ENCODE results near the gene EIF2B2.
"Not testable (repeated sequence)": the region's sequence is repeated elsewhere in the genome, so short reads cannot be mapped to it uniquely, and the experiment has no call there.

Gene EIF2B2

GRCh38 chr14:74988993-74989392, 13.7 kb upstream of the EIF2B2 start:
- Histone ChIP-seq H3K36me3 (replicated peaks) (no peaks in the 10 kb centered on the region), H3K4me3 (no peak overlapping the region), H3K9me3 (no peaks in the 10 kb centered on the region; the same call in 1 of the 2 replicates), H3K4me1 (no peaks in the 10 kb centered on the region), H3K27me3 (ENCODE audit: low read depth) (no peaks in the 10 kb centered on the region; the same call in 1 of the 2 replicates)
- DNase-seq (ENCODE audit: low spot score in 2 of 2): no peak
- in situ Hi-C loops (cut with MboI; ENCODE audit: low sequenced_read_pairs): no loop called here

- in situ Hi-C loops (cut with MboI; ENCODE audit: low sequenced_read_pairs); H3K4me1 ChIP-seq; DNase-seq (ENCODE audit: low spot score in 2 of 2); H3K27me3 ChIP-seq (ENCODE audit: low read depth); H3K4me3 ChIP-seq; H3K9me3 ChIP-seq; H3K36me3 ChIP-seq (replicated peaks): not testable (repeated sequence)
These were observed 8.5 kb upstream of the EIF2B2 start for GRCh38 chr14:74994182-74994581.

- DNase-seq (ENCODE audit: low spot score in 2 of 2); H3K27me3 ChIP-seq (ENCODE audit: low read depth); in situ Hi-C loops (cut with MboI; ENCODE audit: low sequenced_read_pairs); H3K4me1 ChIP-seq; H3K4me3 ChIP-seq; H3K9me3 ChIP-seq; H3K36me3 ChIP-seq (replicated peaks): not testable (repeated sequence)
These were observed 6.9 kb upstream of the EIF2B2 start for GRCh38 chr14:74995781-74996180.

- H3K36me3 ChIP-seq (replicated peaks): peaks cover 16% of the 10 kb centered on the region
- H3K27me3 ChIP-seq (ENCODE audit: low read depth): no peaks in the 10 kb centered on the region
- in situ Hi-C loops (cut with MboI; ENCODE audit: low sequenced_read_pairs): no loop called here
- H3K9me3 ChIP-seq: peaks cover 8% of the 10 kb centered on the region; the same call in 1 of the 2 replicates
- peaks cover 4% of the 10 kb centered on the region for H3K4me1 ChIP-seq
- no peak overlapping the region for H3K4me3 ChIP-seq
- DNase-seq (ENCODE audit: low spot score in 2 of 2): no peak
These were observed 1.5 kb upstream of the EIF2B2 start for GRCh38 chr14:75001261-75001660.

- Histone ChIP-seq H3K36me3 (replicated peaks) (peaks cover 22% of the 10 kb centered on the region), H3K27me3 (ENCODE audit: low read depth) (no peaks in the 10 kb centered on the region), H3K4me1 (peaks cover 4% of the 10 kb centered on the region), H3K9me3 (peaks cover 8% of the 10 kb centered on the region; the same call in 1 of the 2 replicates), H3K4me3 (peak overlapping the region; percentile 87)
- no peak for DNase-seq (ENCODE audit: low spot score in 2 of 2)
- in situ Hi-C loops (cut with MboI; ENCODE audit: low sequenced_read_pairs): no loop called here
These were observed 822 bp upstream of the EIF2B2 start for GRCh38 chr14:75001899-75002298.

GRCh38 chr14:75003250-75004027, 718 bp downstream of the EIF2B2 start:
- peak overlapping the region; percentile 87 for H3K4me3 ChIP-seq
- H3K27me3 ChIP-seq (ENCODE audit: low read depth): no peaks in the 10 kb centered on the region
- peaks cover 4% of the 10 kb centered on the region for H3K4me1 ChIP-seq
- DNase-seq (ENCODE audit: low spot score in 2 of 2): no peak
- in situ Hi-C loops (cut with MboI; ENCODE audit: low sequenced_read_pairs): no loop called here
- H3K9me3 ChIP-seq: peaks cover 8% of the 10 kb centered on the region; the same call in 1 of the 2 replicates
- H3K36me3 ChIP-seq (replicated peaks): peaks cover 37% of the 10 kb centered on the region

GRCh38 chr14:75005357-75005756, 2.6 kb downstream of the EIF2B2 start:
- no peak for DNase-seq (ENCODE audit: low spot score in 2 of 2)
- in situ Hi-C loops (cut with MboI; ENCODE audit: low sequenced_read_pairs): no loop called here
- Histone ChIP-seq H3K4me1 (peaks cover 4% of the 10 kb centered on the region), H3K36me3 (replicated peaks) (peaks cover 48% of the 10 kb centered on the region), H3K27me3 (ENCODE audit: low read depth) (no peaks in the 10 kb centered on the region), H3K9me3 (peaks cover 8% of the 10 kb centered on the region; the same call in 1 of the 2 replicates), H3K4me3 (no peak overlapping the region)

GRCh38 chr14:75009176-75009575, 6.5 kb downstream of the EIF2B2 start:
- no peaks in the 10 kb centered on the region for H3K27me3 ChIP-seq (ENCODE audit: low read depth)
- no peak for DNase-seq (ENCODE audit: low spot score in 2 of 2)
- H3K36me3 ChIP-seq (replicated peaks): peaks cover 48% of the 10 kb centered on the region

GRCh38 chr14:75010472-75011093, 7.9 kb downstream of the EIF2B2 start:
- H3K4me1 ChIP-seq: no peaks in the 10 kb centered on the region
- no peaks in the 10 kb centered on the region for H3K9me3 ChIP-seq
- H3K4me3 ChIP-seq: no peak overlapping the region
- H3K36me3 ChIP-seq (replicated peaks): peaks cover 38% of the 10 kb centered on the region
- H3K27me3 ChIP-seq (ENCODE audit: low read depth): no peaks in the 10 kb centered on the region
- no peak for DNase-seq (ENCODE audit: low spot score in 2 of 2)
- in situ Hi-C loops (cut with MboI; ENCODE audit: low sequenced_read_pairs): no loop called here

More at GRCh38 chr14:75009176-75009575, 6.5 kb downstream of the EIF2B2 start:
- in situ Hi-C loops (cut with MboI; ENCODE audit: low sequenced_read_pairs): no loop called here
- Histone ChIP-seq H3K4me1 (peaks cover under 1% of the 10 kb centered on the region; the same call in 1 of the 2 replicates), H3K9me3 (no peaks in the 10 kb centered on the region), H3K4me3 (no peak overlapping the region)

GRCh38 chr14:75011356-75011994, 8.8 kb downstream of the EIF2B2 start:
- H3K36me3 ChIP-seq (replicated peaks): peaks cover 29% of the 10 kb centered on the region
- no peaks in the 10 kb centered on the region for H3K4me1 ChIP-seq
- DNase-seq (ENCODE audit: low spot score in 2 of 2): no peak
- no peaks in the 10 kb centered on the region for H3K9me3 ChIP-seq
- H3K4me3 ChIP-seq: no peak overlapping the region
- in situ Hi-C loops (cut with MboI; ENCODE audit: low sequenced_read_pairs): no loop called here
- H3K27me3 ChIP-seq (ENCODE audit: low read depth): no peaks in the 10 kb centered on the region

- DNase-seq (ENCODE audit: low spot score in 2 of 2): no peak
- in situ Hi-C loops (cut with MboI; ENCODE audit: low sequenced_read_pairs): no loop called here
- no peak overlapping the region for H3K4me3 ChIP-seq
- H3K9me3 ChIP-seq: no peaks in the 10 kb centered on the region
- peaks cover 12% of the 10 kb centered on the region for H3K36me3 ChIP-seq (replicated peaks)
- H3K27me3 ChIP-seq (ENCODE audit: low read depth): no peaks in the 10 kb centered on the region
- H3K4me1 ChIP-seq: no peaks in the 10 kb centered on the region
These were observed 10.6 kb downstream of the EIF2B2 start for GRCh38 chr14:75013290-75013689.

GRCh38 chr14:75015496-75015895, 12.8 kb downstream of the EIF2B2 start:
- Histone ChIP-seq H3K4me1 (no peaks in the 10 kb centered on the region), H3K27me3 (ENCODE audit: low read depth) (no peaks in the 10 kb centered on the region), H3K9me3 (no peaks in the 10 kb centered on the region), H3K4me3 (no peak overlapping the region), H3K36me3 (replicated peaks) (no peaks in the 10 kb centered on the region)
- no peak for DNase-seq (ENCODE audit: low spot score in 2 of 2)
- in situ Hi-C loops (cut with MboI; ENCODE audit: low sequenced_read_pairs): no loop called here

- H3K27me3 ChIP-seq (ENCODE audit: low read depth): no peaks in the 10 kb centered on the region
- no peak for DNase-seq (ENCODE audit: low spot score in 2 of 2)
- in situ Hi-C loops (cut with MboI; ENCODE audit: low sequenced_read_pairs): no loop called here
- no peaks in the 10 kb centered on the region for H3K9me3 ChIP-seq
- no peaks in the 10 kb centered on the region for H3K36me3 ChIP-seq (replicated peaks)
- no peak overlapping the region for H3K4me3 ChIP-seq
- H3K4me1 ChIP-seq: no peaks in the 10 kb centered on the region
These were observed 14.1 kb downstream of the EIF2B2 start for GRCh38 chr14:75016815-75017214.

GRCh38 chr14:75018694-75019093, 16.0 kb downstream of the EIF2B2 start:
- in situ Hi-C loops (cut with MboI; ENCODE audit: low sequenced_read_pairs): no loop called here
- no peak for DNase-seq (ENCODE audit: low spot score in 2 of 2)
- no peaks in the 10 kb centered on the region for H3K27me3 ChIP-seq (ENCODE audit: low read depth)
- H3K9me3 ChIP-seq: no peaks in the 10 kb centered on the region
- H3K36me3 ChIP-seq (replicated peaks): no peaks in the 10 kb centered on the region
- no peak overlapping the region for H3K4me3 ChIP-seq
- H3K4me1 ChIP-seq: no peaks in the 10 kb centered on the region
